GM12878 (cell line): ENCODE results near the gene BEST3.

ENCODE experiments used
- IRF3 ChIP-seq: fragments of 450-650 bp; IDR thresholded peaks from 2 replicates; pipeline ENCODE4 v1.6.1; 2014; ENCODE audit warnings: mild to moderate bottlenecking
- NR2F1 ChIP-seq: fragments of 450-650 bp; conservative IDR thresholded peaks from 2 replicates; pipeline ENCODE4 v1.6.1; 2017; ENCODE audit warnings: mild to moderate bottlenecking
- PAX5 ChIP-seq: IDR thresholded peaks from 2 replicates; pipeline ENCODE4 v1.6.1; 2011; ENCODE audit warnings: low read depth, low read length, borderline replicate concordance
- POLR2A ChIP-seq: IDR thresholded peaks from 2 replicates; pipeline ENCODE4 v1.6.1; 2011; ENCODE audit warnings: low read depth, mild to moderate bottlenecking, low read length

GRCh38 chr12:69630191-69630590 lies 68.9 kb downstream of the BEST3 start:
- TF ChIP-seq NR2F1 (no peak), POLR2A (no peak), PAX5 (no peak), IRF3 (no peak)
